Endodermal cell (in vitro differentiated cells): ENCODE data around the gene CYP26C1. TPM values are rescaled to one million over a fixed set of nuclear protein-coding genes. Genes with fewer than 3 reads are reported as not detected.
A peak's percentile ranks its signal among the peaks of the same experiment; 100 is the strongest.

Experiments used
- DNase-seq: peaks from one replicate; pipeline ENCODE4 v3.0.0-alpha.2; 2017
- H3K27ac ChIP-seq: 2 replicates; pipeline ENCODE4 v1.5.1; 2013; ENCODE audit warnings: mild to moderate bottlenecking, low read depth, low read length, moderate library complexity
- H3K27me3 ChIP-seq: 2 replicates; pipeline ENCODE4 v1.6.1; 2013; ENCODE audit warnings: mild to moderate bottlenecking, low read length, moderate library complexity; ENCODE audit not compliant: insufficient read depth, control insufficient read depth, poor library complexity, severe bottlenecking
- H3K36me3 ChIP-seq: 2 replicates; pipeline ENCODE4 v1.7.0; 2013; ENCODE audit warnings: mild to moderate bottlenecking, low read length, moderate library complexity; ENCODE audit not compliant: control insufficient read depth, insufficient read depth
- H3K4me1 ChIP-seq: one replicate; pipeline ENCODE4 v1.7.0; 2013; ENCODE audit warnings: low read length; ENCODE audit not compliant: control insufficient read depth, insufficient read depth
- H3K4me3 ChIP-seq: 2 replicates; pipeline ENCODE4 v1.5.1; 2013; ENCODE audit warnings: mild to moderate bottlenecking, low read length, moderate library complexity
- H3K9ac ChIP-seq: 2 replicates; pipeline ENCODE4 v1.6.1; 2013; ENCODE audit warnings: mild to moderate bottlenecking, low read length, moderate library complexity; ENCODE audit not compliant: poor library complexity, severe bottlenecking; ENCODE audit errors: extremely low read depth
- H3K9me3 ChIP-seq: 2 replicates; pipeline ENCODE4 v1.6.1; 2013; ENCODE audit warnings: mild to moderate bottlenecking, low read length, moderate library complexity; ENCODE audit not compliant: control insufficient read depth
- H3K27ac Mint-ChIP-seq: 2 replicates; pipeline ENCODE4 v1.8.0; 2020; ENCODE audit warnings: mixed read lengths
- H3K27me3 Mint-ChIP-seq: 2 replicates; pipeline ENCODE4 v1.8.0; 2021; ENCODE audit warnings: mild to moderate bottlenecking, mixed read lengths; ENCODE audit not compliant: insufficient read depth
- H3K36me3 Mint-ChIP-seq: 2 replicates; pipeline ENCODE4 v1.8.0; 2020; ENCODE audit warnings: low read depth, mixed read lengths
- H3K4me1 Mint-ChIP-seq: 2 replicates; pipeline ENCODE4 v1.8.0; 2020; ENCODE audit warnings: mixed read lengths
- H3K4me3 Mint-ChIP-seq: 2 replicates; pipeline ENCODE4 v1.8.0; 2020; ENCODE audit warnings: mild to moderate bottlenecking, moderate library complexity, mixed read lengths
- H3K9me3 Mint-ChIP-seq: 2 replicates; pipeline ENCODE4 v1.8.0; 2020; ENCODE audit warnings: mild to moderate bottlenecking, mixed read lengths
- WGBS, 2 experiments: methylation state at CpG; one replicate each; pipeline versions ENCODE4 v1.1.5 to v1.1.7; 2013; ENCODE audit warnings: missing lambda C conversion rate in 2 of 2, mixed read lengths in 1 of 2; ENCODE audit not compliant: insufficient coverage in 1 of 2, insufficient read length in 1 of 2; 5-methylcytosine and 5-hydroxymethylcytosine counted together
- total RNA-seq, 2 donors: library from RNA; stranded (reverse); fragmentation: NEBNext Ultra II Directional in 1 of 2; extraction: Animal tissue kit (Norgen Biotek cat#: 25700) in 1 of 2; gene quantifications; 2 replicates in 1 of 2; 3 replicates in 1 of 2; pipeline ENCODE4 v1.2.1, GENCODE V29; 2021
- TF ChIP-seq, protein P1 (sequence below): fragments of 200-600 bp; sonication (generic); conservative IDR thresholded peaks from 2 replicates; pipeline ENCODE4 v1.5.0; 2021; ENCODE audit warnings: antibody characterized with exemption, mild to moderate bottlenecking

CYP26C1 gene
- total RNA-seq, 2 donors from 2014 or later = 0.35 to 0.44 TPM

GRCh38 chr10:93086289-93086688 is 25.7 kb downstream of the CYP26C1 start:
- Histone ChIP-seq H3K9ac (no peak overlapping the region), H3K4me3 (no peak overlapping the region), H3K27me3 (no peaks in the 10 kb centered on the region), H3K9me3 (no peaks in the 10 kb centered on the region), H3K27ac (no peak overlapping the region), H3K36me3 (no peaks in the 10 kb centered on the region), H3K4me1 (no peaks in the 10 kb centered on the region)
- 90 to 93% methylated on average over 2 to 5 of the region's 6 CpGs for WGBS, 2 experiments
- TF ChIP-seq, protein P1, sequence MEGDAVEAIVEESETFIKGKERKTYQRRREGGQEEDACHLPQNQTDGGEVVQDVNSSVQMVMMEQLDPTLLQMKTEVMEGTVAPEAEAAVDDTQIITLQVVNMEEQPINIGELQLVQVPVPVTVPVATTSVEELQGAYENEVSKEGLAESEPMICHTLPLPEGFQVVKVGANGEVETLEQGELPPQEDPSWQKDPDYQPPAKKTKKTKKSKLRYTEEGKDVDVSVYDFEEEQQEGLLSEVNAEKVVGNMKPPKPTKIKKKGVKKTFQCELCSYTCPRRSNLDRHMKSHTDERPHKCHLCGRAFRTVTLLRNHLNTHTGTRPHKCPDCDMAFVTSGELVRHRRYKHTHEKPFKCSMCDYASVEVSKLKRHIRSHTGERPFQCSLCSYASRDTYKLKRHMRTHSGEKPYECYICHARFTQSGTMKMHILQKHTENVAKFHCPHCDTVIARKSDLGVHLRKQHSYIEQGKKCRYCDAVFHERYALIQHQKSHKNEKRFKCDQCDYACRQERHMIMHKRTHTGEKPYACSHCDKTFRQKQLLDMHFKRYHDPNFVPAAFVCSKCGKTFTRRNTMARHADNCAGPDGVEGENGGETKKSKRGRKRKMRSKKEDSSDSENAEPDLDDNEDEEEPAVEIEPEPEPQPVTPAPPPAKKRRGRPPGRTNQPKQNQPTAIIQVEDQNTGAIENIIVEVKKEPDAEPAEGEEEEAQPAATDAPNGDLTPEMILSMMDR = no peak
- peaks cover 12% of the 10 kb centered on the region for H3K27me3 Mint-ChIP-seq
- peaks cover 13% of the 10 kb centered on the region for H3K4me1 Mint-ChIP-seq
- H3K9me3 Mint-ChIP-seq = peaks cover 3% of the 10 kb centered on the region
- peak; percentile 61 for DNase-seq
- H3K4me3 Mint-ChIP-seq = no peak overlapping the region
- no peak overlapping the region for H3K27ac Mint-ChIP-seq
- H3K36me3 Mint-ChIP-seq = no peaks in the 10 kb centered on the region

DNA sequence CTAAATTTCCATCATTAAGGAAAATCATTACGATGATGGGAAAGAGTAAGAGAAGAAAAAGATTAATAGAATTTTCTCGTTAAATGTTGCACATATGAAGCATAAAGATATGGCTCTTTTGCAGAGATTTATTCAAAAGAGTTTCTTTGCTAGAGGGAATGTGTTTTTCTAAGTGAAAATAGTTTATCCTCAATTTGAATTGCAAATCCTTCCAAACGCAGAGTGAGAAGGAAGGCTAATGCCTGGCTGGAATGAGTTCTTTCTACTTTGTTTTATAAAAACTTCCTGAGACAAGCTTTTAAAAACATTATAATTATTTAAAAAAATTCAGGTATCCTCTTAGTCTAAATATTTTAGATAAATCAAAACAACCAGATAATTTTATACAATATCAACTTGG is 27.2 kb downstream of the CYP26C1 start:
- H3K4me1 Mint-ChIP-seq = peaks cover 11% of the 10 kb centered on the region
- no peak overlapping the region for H3K27ac Mint-ChIP-seq
- WGBS, 2 experiments = 76% methylated on average over 2 to 3 of the region's 3 CpGs

DNA sequence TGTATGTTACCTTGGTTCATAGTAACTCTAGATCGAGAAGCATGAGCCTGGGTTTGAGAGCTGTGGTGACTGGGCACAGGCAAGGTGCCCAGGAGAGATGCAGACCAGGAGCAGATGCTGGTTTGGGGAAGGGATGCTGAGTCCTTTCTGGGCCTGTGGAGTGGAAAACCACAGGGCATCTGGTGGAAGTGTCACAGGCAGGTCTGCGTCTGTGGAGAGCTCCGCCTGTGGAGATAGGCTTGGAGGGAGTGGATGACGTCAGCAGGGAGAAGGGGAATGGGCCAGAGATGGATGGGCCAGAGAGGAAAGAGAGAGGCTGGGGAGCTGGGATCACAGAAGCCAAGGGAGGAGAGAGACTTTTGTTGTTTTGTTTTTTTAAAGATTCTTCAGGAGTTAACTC is 27.9 kb downstream of the CYP26C1 start:
- no peak for DNase-seq
- TF ChIP-seq, protein P1 = no peak
- Mint-ChIP-seq H3K36me3 (no peaks in the 10 kb centered on the region), H3K4me3 (no peak overlapping the region), H3K27ac (peak overlapping the region; percentile 16), H3K4me1 (peaks cover 9% of the 10 kb centered on the region), H3K27me3 (peaks cover 12% of the 10 kb centered on the region), H3K9me3 (peaks cover 3% of the 10 kb centered on the region)
- no peak overlapping the region for H3K27ac ChIP-seq
- H3K4me3 ChIP-seq = no peak overlapping the region
- H3K9ac ChIP-seq = no peak overlapping the region
- WGBS, 2 experiments = 89 to 90% methylated on average over 4 of the region's 4 CpGs
- H3K36me3 ChIP-seq = no peaks in the 10 kb centered on the region
- no peaks in the 10 kb centered on the region for H3K9me3 ChIP-seq
- no peaks in the 10 kb centered on the region for H3K4me1 ChIP-seq
- H3K27me3 ChIP-seq = no peaks in the 10 kb centered on the region

More for the DNA sequence above, 27.2 kb downstream of the CYP26C1 start:
- no peaks in the 10 kb centered on the region for H3K36me3 Mint-ChIP-seq
- TF ChIP-seq, protein P1 = no peak
- peaks cover 12% of the 10 kb centered on the region for H3K27me3 Mint-ChIP-seq
- Histone ChIP-seq H3K4me1 (no peaks in the 10 kb centered on the region), H3K27me3 (no peaks in the 10 kb centered on the region), H3K9ac (no peak overlapping the region), H3K9me3 (no peaks in the 10 kb centered on the region), H3K4me3 (no peak overlapping the region), H3K36me3 (no peaks in the 10 kb centered on the region), H3K27ac (no peak overlapping the region)
- H3K9me3 Mint-ChIP-seq = peaks cover 3% of the 10 kb centered on the region
- no peak overlapping the region for H3K4me3 Mint-ChIP-seq
- DNase-seq = no peak
